Osteoblast (primary cell): ENCODE data around the gene COQ8B. TPM values are rescaled to one million over a fixed set of nuclear protein-coding genes. Genes with fewer than 3 reads are reported as not detected.
A peak's percentile ranks its signal among the peaks of the same experiment; 100 is the strongest.

Source experiments
- DNase-seq: peaks from one replicate; pipeline ENCODE4 v3.0.0; 2011; ENCODE audit warnings: low spot score, mixed read lengths; ENCODE audit not compliant: insufficient read length; ENCODE audit errors: missing footprints
- H2AFZ ChIP-seq: 2 replicates; pipeline ENCODE4 v1.6.0; 2011; ENCODE audit warnings: mild to moderate bottlenecking, low read length
- H3K27ac ChIP-seq: 2 replicates; pipeline ENCODE4 v1.5.1; 2011; ENCODE audit warnings: mild to moderate bottlenecking, low read depth, low read length, moderate library complexity
- H3K27me3 ChIP-seq: 2 replicates; pipeline ENCODE4 v1.6.0; 2012; ENCODE audit warnings: mild to moderate bottlenecking, control low read depth, inconsistent platforms, low read length, moderate library complexity; ENCODE audit not compliant: insufficient read depth
- H3K36me3 ChIP-seq: 2 replicates; pipeline ENCODE4 v1.5.1; 2011; ENCODE audit warnings: mild to moderate bottlenecking, low read length, control low read depth, moderate library complexity; ENCODE audit not compliant: insufficient read depth
- H3K4me1 ChIP-seq: 2 replicates; pipeline ENCODE4 v1.5.1; 2011; ENCODE audit warnings: mild to moderate bottlenecking, low read length, control low read depth, moderate library complexity; ENCODE audit not compliant: insufficient read depth
- H3K4me2 ChIP-seq: 2 replicates; pipeline ENCODE4 v1.6.0; 2011; ENCODE audit warnings: mild to moderate bottlenecking, low read length; ENCODE audit not compliant: insufficient read depth
- H3K4me3 ChIP-seq: fragments of 200-600 bp; sonication (generic); 3 replicates; pipeline ENCODE4 v1.5.1; 2012; ENCODE audit warnings: mild to moderate bottlenecking, low read length, inconsistent platforms; ENCODE audit not compliant: insufficient read depth
- H3K79me2 ChIP-seq: 2 replicates; pipeline ENCODE4 v1.6.0; 2012; ENCODE audit warnings: mild to moderate bottlenecking, low read length, control low read depth, inconsistent platforms; ENCODE audit not compliant: insufficient read depth
- H3K9me3 ChIP-seq: 2 replicates; pipeline ENCODE4 v1.5.1; 2011; ENCODE audit warnings: low read depth, low read length, control low read depth
- H4K20me1 ChIP-seq: 2 replicates; pipeline ENCODE4 v1.6.0; 2012; ENCODE audit warnings: mild to moderate bottlenecking, low read length, control low read depth; ENCODE audit not compliant: insufficient read depth
- total RNA-seq: library from RNA; depleted of rRNA; stranded (reverse); fragments of >200 nt; gene quantifications from 2 replicates; pipeline ENCODE4 v1.2.3, GENCODE V29; 2012
- TF ChIP-seq, protein P1 (sequence below): IDR thresholded peaks from 2 replicates; pipeline ENCODE4 v1.5.1; 2011; ENCODE audit warnings: mild to moderate bottlenecking, low read depth, low read length, moderate library complexity; ENCODE audit errors: extremely low read depth

Gene COQ8B
- total RNA-seq, 1 donor = 32.9 TPM

DNA sequence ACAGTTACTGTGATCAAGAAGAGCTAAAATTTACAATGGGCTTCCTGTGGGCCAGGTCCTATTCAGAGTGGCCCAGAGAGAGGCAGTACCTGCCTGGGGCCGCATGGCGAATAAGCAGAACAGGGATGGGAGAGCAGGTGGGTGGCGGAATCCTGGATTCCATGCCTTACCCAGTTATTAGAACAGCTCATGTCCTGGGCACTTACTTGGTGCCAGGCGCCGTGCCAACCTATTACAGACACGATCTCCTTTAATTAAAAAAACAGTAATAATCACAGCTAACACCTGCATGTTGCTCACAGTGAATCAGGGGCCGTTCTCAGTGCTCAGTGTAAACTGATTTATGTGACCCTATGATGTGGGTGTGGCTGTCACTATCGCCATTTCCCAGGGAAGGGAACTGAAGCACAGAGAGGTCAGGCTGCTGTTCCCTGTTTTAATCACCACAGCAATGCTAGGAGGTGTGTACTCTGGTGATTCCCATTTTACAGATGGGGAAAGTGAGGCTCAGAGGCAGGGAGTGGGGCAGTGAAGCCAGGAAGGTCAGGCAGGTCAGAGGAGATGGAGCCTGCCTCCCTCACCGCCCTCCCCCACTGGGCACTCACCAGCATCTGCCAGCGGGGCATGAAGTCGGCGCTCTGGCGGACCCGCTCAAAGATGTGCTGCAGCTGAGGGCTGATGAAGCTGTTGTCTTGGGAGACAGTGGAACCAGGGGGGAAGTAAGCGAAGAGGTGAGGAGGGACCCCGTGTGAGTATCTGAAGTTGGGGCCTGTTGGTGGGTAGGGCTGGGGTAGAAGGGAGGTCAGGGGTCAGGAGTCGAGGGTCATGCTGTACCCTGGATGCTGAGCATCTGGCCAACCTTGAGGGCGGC lies 12.0 kb downstream of the COQ8B start:
- DNase-seq = peak; percentile 73
- H4K20me1 ChIP-seq = no peaks in the 10 kb centered on the region
- H3K4me1 ChIP-seq = peaks cover 7% of the 10 kb centered on the region
- H3K36me3 ChIP-seq = peaks cover 44% of the 10 kb centered on the region
- H3K4me2 ChIP-seq = no peak overlapping the region
- TF ChIP-seq, protein P1, sequence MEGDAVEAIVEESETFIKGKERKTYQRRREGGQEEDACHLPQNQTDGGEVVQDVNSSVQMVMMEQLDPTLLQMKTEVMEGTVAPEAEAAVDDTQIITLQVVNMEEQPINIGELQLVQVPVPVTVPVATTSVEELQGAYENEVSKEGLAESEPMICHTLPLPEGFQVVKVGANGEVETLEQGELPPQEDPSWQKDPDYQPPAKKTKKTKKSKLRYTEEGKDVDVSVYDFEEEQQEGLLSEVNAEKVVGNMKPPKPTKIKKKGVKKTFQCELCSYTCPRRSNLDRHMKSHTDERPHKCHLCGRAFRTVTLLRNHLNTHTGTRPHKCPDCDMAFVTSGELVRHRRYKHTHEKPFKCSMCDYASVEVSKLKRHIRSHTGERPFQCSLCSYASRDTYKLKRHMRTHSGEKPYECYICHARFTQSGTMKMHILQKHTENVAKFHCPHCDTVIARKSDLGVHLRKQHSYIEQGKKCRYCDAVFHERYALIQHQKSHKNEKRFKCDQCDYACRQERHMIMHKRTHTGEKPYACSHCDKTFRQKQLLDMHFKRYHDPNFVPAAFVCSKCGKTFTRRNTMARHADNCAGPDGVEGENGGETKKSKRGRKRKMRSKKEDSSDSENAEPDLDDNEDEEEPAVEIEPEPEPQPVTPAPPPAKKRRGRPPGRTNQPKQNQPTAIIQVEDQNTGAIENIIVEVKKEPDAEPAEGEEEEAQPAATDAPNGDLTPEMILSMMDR = no peak
- H2AFZ ChIP-seq = no peak overlapping the region
- H3K27ac ChIP-seq = no peak overlapping the region
- no peak overlapping the region for H3K4me3 ChIP-seq
- no peaks in the 10 kb centered on the region for H3K79me2 ChIP-seq
- H3K27me3 ChIP-seq = no peaks in the 10 kb centered on the region
- no peaks in the 10 kb centered on the region for H3K9me3 ChIP-seq

DNA sequence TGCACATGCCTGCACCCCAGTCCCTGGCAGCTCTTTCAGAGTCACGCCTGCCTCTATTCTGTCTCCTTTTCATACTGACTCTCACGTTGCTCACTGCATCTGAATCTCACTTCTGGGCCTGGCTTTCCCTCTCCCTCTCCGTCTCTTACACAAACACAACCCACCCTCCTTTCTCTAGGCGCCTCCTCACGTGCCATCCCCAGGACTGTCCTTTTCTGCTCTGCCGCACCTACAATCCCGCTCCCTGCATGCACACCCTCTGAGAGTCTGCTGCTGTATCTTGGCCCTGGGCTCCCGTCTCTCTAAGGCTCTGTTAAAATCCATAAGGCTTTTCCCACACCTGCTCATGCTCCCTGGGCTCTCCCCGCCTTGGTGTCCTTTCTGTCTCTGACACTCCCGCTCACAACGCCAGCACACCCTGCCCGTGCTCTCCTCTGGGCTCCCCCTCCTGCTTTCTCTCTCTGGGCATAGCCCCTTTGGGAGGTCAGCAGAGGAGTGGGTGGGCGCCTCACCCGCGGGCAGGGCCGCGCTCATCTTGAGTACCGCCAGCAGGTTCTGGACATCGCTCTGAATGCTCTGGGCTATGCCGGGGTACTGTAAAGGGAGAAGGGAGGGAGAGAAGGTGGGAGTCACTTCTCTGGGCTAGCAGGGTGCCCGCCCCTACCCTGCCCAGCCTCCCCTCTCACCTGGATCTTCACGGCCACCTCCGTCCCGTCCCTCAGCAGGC lies 13.5 kb downstream of the COQ8B start:
- H3K4me1 ChIP-seq = peaks cover 7% of the 10 kb centered on the region
- H3K27me3 ChIP-seq = no peaks in the 10 kb centered on the region
- no peaks in the 10 kb centered on the region for H4K20me1 ChIP-seq
- no peak overlapping the region for H3K27ac ChIP-seq
- no peaks in the 10 kb centered on the region for H3K79me2 ChIP-seq
- H3K4me2 ChIP-seq = no peak overlapping the region
- TF ChIP-seq, protein P1 = no peak
- H3K9me3 ChIP-seq = no peaks in the 10 kb centered on the region
- no peak overlapping the region for H2AFZ ChIP-seq
- H3K4me3 ChIP-seq = no peak overlapping the region
- peaks cover 48% of the 10 kb centered on the region for H3K36me3 ChIP-seq
- no peak for DNase-seq

DNA sequence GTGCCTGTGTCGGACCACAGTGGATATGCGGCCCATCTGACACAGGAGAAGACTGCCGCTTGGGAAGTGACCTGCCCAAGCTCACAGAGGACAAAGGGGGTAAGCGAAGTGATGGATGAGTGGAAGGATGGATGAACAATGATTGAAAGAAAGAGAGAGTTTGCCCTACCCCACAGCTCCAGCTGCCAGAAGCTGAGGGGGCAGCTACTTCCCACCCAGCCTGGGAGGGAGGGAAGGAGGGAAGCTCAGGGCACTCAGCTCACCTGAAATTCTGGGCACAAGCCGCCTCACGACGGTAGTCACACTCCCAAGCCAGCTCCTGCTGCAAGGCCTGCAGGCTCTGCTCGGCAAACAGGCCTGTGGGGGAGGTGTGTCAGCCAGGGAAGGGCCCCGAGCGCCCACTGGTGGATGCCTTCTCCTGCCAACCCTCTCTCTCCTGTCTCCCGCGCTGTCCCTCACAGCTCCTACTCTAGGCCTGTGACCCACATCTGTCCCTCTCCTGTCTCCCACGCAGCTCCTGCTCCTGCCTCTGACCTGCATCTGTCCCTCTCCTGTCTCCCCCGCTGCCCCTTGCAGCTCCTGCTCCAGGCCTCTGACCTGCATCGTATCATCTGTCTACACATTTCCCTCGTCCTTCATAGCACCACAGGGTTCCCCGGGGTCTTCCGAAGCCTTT lies 14.2 kb downstream of the COQ8B start:
- Histone ChIP-seq H3K4me2 (no peak overlapping the region), H3K79me2 (no peaks in the 10 kb centered on the region), H3K27me3 (no peaks in the 10 kb centered on the region), H3K9me3 (no peaks in the 10 kb centered on the region), H2AFZ (no peak overlapping the region), H3K27ac (no peak overlapping the region), H3K4me3 (no peak overlapping the region), H4K20me1 (no peaks in the 10 kb centered on the region), H3K4me1 (peaks cover 7% of the 10 kb centered on the region), H3K36me3 (peaks cover 48% of the 10 kb centered on the region)
- TF ChIP-seq, protein P1 = no peak
- no peak for DNase-seq

DNA sequence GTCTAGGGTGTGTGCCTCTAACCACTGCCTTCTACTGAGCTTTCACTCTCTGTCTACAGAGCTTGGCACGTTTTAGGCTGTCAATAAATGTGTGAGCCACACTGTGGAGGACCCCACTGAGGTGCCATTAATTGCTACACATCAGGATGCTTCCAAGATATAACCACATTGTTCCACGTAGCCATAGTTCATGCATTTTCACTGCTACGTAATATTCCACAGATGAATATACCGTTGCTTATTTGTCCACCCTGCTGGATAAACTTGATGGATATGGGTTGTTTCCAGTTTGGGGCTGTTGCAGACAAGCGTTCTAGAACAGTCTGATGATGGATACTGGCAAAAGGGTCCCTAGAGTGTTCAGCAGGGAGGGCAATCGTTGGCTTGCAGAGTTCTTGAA lies 14.9 kb downstream of the COQ8B start:
- H3K4me3 ChIP-seq = no peak overlapping the region
- TF ChIP-seq, protein P1 = no peak
- no peak for DNase-seq
- no peaks in the 10 kb centered on the region for H3K79me2 ChIP-seq
- H3K27me3 ChIP-seq = no peaks in the 10 kb centered on the region
- no peak overlapping the region for H2AFZ ChIP-seq
- no peaks in the 10 kb centered on the region for H4K20me1 ChIP-seq
- H3K9me3 ChIP-seq = no peaks in the 10 kb centered on the region
- H3K4me1 ChIP-seq = peaks cover 7% of the 10 kb centered on the region
- no peak overlapping the region for H3K27ac ChIP-seq
- peaks cover 48% of the 10 kb centered on the region for H3K36me3 ChIP-seq
- no peak overlapping the region for H3K4me2 ChIP-seq
